Measurements from ENCODE around the gene C16orf96. TPM values are rescaled to one million over a fixed set of nuclear protein-coding genes. Genes with fewer than 3 reads are reported as not detected.

Gene C16orf96
- total and polyA plus RNA-seq, 3 donors from 2014 or later: 10.3 to 19.8 (median 15.1) TPM

DNA sequence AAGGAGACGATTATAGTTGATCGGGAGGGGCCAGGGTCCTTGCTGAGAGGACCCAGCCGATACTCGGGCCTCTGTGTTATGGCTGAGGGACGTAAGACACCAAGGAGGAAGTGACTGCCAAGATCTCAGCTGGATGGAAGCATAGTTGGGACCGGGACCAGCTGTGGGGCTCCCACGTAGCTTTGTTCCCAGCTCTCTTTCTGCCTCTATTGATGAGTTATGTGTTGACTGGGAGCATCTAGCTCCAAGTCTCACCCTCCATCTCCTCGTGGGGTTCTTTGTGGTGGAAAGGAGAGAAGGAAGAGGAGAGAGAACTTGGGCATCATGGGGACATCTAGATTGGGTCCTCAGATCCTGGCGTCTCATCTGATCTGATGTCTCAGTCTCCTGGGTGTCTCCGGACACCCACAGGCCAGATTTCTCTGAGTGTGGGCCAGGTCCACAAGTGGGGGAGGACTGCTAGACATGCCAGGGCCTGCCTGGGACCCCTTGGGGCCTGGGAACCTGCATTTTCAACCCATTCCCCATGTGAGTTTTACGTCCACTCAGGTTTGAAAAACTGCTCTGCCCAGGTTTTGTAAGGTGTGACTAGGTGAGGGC is 69.5 kb downstream of the C16orf96 start:
- Histone ChIP-seq H3K9me3 (no peaks in the 10 kb centered on the region), H3K36me3 (ENCODE audit: low read depth, missing control alignments) (no peaks in the 10 kb centered on the region), H3K27me3 (no peaks in the 10 kb centered on the region), H3K4me3 (peak overlapping the region; percentile 72 to 99), H3K27ac (peak overlapping the region; percentile 85 to 97), H3K4me1 (peaks cover 14% of the 10 kb centered on the region)
- 5 to 8% methylated on average over 10 to 11 of the region's 11 CpGs for WGBS, 2 donors
- no peak for TF ChIP-seq POLR2A (IDR thresholded peaks at IDR 0.05)
- TF ChIP-seq, protein P1, sequence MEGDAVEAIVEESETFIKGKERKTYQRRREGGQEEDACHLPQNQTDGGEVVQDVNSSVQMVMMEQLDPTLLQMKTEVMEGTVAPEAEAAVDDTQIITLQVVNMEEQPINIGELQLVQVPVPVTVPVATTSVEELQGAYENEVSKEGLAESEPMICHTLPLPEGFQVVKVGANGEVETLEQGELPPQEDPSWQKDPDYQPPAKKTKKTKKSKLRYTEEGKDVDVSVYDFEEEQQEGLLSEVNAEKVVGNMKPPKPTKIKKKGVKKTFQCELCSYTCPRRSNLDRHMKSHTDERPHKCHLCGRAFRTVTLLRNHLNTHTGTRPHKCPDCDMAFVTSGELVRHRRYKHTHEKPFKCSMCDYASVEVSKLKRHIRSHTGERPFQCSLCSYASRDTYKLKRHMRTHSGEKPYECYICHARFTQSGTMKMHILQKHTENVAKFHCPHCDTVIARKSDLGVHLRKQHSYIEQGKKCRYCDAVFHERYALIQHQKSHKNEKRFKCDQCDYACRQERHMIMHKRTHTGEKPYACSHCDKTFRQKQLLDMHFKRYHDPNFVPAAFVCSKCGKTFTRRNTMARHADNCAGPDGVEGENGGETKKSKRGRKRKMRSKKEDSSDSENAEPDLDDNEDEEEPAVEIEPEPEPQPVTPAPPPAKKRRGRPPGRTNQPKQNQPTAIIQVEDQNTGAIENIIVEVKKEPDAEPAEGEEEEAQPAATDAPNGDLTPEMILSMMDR (IDR thresholded peaks at IDR 0.05): no peak
- DNase-seq: no peak
- intact Hi-C loops (cut with DNase I; ENCODE audit: low total_unique reads): no loop called here

DNA sequence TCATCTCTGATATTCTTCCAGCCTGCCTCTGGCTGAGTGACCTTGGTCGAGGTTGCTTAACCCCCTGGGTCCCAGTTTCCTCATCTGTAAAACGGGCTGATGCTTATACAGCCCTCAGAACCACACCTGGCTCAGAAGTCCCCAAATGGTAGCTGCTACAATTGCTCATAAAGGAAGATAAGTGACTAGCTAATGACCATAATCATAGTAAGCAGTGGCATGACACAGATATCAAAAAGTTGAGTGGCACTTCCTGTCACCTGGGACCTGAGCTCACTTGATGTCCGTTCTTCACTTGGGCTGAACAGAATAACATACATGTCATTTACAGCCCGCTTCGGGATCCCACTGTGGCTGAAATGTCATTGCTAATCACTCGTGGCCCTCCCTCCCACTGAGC is 70.3 kb downstream of the C16orf96 start:
- H3K4me3 ChIP-seq: no peak overlapping the region
- no peaks in the 10 kb centered on the region for H3K27me3 ChIP-seq
- 48 to 61% methylated on average over 6 of the region's 6 CpGs for WGBS, 2 donors
- no peaks in the 10 kb centered on the region for H3K9me3 ChIP-seq
- TF ChIP-seq POLR2A (IDR thresholded peaks at IDR 0.05): no peak
- TF ChIP-seq, protein P1 (IDR thresholded peaks at IDR 0.05): no peak
- H3K36me3 ChIP-seq (ENCODE audit: low read depth, missing control alignments): no peaks in the 10 kb centered on the region
- H3K4me1 ChIP-seq: peaks cover 14% of the 10 kb centered on the region
- intact Hi-C loops (cut with DNase I; ENCODE audit: low total_unique reads): no loop called here
- peak overlapping the region; percentile 85 to 97 for H3K27ac ChIP-seq
- no peak for DNase-seq

GRCh38 chr16:4628283-4628682 is 72.1 kb downstream of the C16orf96 start:
- Histone ChIP-seq H3K36me3 (ENCODE audit: low read depth, missing control alignments) (no peaks in the 10 kb centered on the region), H3K4me3 (no peak overlapping the region), H3K27me3 (no peaks in the 10 kb centered on the region), H3K27ac (no peak overlapping the region), H3K9me3 (no peaks in the 10 kb centered on the region), H3K4me1 (peaks cover 14% of the 10 kb centered on the region)
- intact Hi-C loops (cut with DNase I; ENCODE audit: low total_unique reads): no loop called here
- DNase-seq: no peak
- WGBS, 2 donors: 90 to 91% methylated on average over 9 of the region's 9 CpGs
- TF ChIP-seq, protein P1 (IDR thresholded peaks at IDR 0.05): no peak
- TF ChIP-seq POLR2A (IDR thresholded peaks at IDR 0.05): no peak

DNA sequence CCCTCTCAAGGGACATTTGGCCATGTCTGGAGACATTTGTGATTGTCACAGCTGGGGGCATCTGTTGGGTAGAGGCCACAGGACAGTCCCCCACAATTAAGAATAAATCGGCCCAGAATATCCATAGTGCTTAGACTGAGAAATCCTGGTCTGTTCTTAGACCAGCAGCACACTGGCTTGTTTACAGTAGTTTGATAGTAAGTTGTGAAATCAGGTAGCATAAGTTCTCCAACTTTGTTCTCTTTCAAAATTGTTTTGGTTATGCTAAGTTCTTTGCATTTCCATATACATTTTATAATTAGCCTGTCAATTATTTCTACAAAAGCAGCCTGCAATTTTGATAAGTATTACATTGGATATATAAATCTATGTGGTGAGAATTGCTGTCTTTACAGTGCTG is 75.3 kb downstream of the C16orf96 start:
- no peak overlapping the region for H3K4me3 ChIP-seq
- no peaks in the 10 kb centered on the region for H3K27me3 ChIP-seq
- WGBS, 2 donors: 96 to 100% methylated on average over 1 of the region's 1 CpG
- intact Hi-C loops (cut with DNase I; ENCODE audit: low total_unique reads): no loop called here
- H3K27ac ChIP-seq: no peak overlapping the region
- no peak for TF ChIP-seq POLR2A (IDR thresholded peaks at IDR 0.05)
- TF ChIP-seq, protein P1 (IDR thresholded peaks at IDR 0.05): no peak
- no peaks in the 10 kb centered on the region for H3K9me3 ChIP-seq
- no peaks in the 10 kb centered on the region for H3K36me3 ChIP-seq (ENCODE audit: low read depth, missing control alignments)
- no peak for DNase-seq
- H3K4me1 ChIP-seq: peaks cover 4% of the 10 kb centered on the region
